CD4-positive, alpha-beta T cell treated with Interleukin-10 for 1 hour (primary cell): ENCODE results near the gene C8A.

ENCODE experiments used
- DNase-seq: peaks from one replicate; pipeline ENCODE4 v3.0.0-alpha.2; 2020

Gene C8A

GRCh38 chr1:56929492-56929891 lies 74.9 kb downstream of the C8A start:
- DNase-seq = no peak

- no peak for DNase-seq
These were observed 76.6 kb downstream of the C8A start for GRCh38 chr1:56931211-56931610.

GRCh38 chr1:56931686-56932085 lies 77.1 kb downstream of the C8A start:
- DNase-seq = no peak

- DNase-seq = no peak
These were observed 78.6 kb downstream of the C8A start for GRCh38 chr1:56933161-56933560.

GRCh38 chr1:56933606-56934005 lies 79.0 kb downstream of the C8A start:
- DNase-seq = no peak

- DNase-seq = no peak
These were observed 79.9 kb downstream of the C8A start for GRCh38 chr1:56934430-56935060.

- DNase-seq = no peak
These were observed 84.0 kb downstream of the C8A start for GRCh38 chr1:56938646-56939045.

GRCh38 chr1:56939209-56939608 lies 84.6 kb downstream of the C8A start:
- no peak for DNase-seq

- no peak for DNase-seq
These were observed 85.4 kb downstream of the C8A start for GRCh38 chr1:56940039-56940438.

GRCh38 chr1:56948403-56949023 lies 93.9 kb downstream of the C8A start:
- DNase-seq = no peak

GRCh38 chr1:56952501-56952900 lies 97.9 kb downstream of the C8A start:
- DNase-seq = no peak

- DNase-seq = no peak
These were observed 98.8 kb downstream of the C8A start for GRCh38 chr1:56953386-56953785.

GRCh38 chr1:56954664-56955063 lies 100.1 kb downstream of the C8A start:
- no peak for DNase-seq

GRCh38 chr1:56957931-56958330 lies 103.3 kb downstream of the C8A start:
- no peak for DNase-seq

GRCh38 chr1:56958526-56958925 lies 103.9 kb downstream of the C8A start:
- no peak for DNase-seq

- DNase-seq = no peak
These were observed 106.8 kb downstream of the C8A start for GRCh38 chr1:56961426-56961825.

GRCh38 chr1:56963667-56964066 lies 109.1 kb downstream of the C8A start:
- DNase-seq = no peak

- DNase-seq = no peak
These were observed 109.9 kb downstream of the C8A start for GRCh38 chr1:56964349-56965017.

GRCh38 chr1:56965191-56965590 lies 110.6 kb downstream of the C8A start:
- no peak for DNase-seq

- no peak for DNase-seq
These were observed 111.5 kb downstream of the C8A start, which contains the start of gene C8B for GRCh38 chr1:56965916-56966697. C8B (minus strand) TSS chr1:56966015; CDS start chr1:56965948, 67 bp downstream.

- no peak for DNase-seq
These were observed 112.1 kb downstream of the C8A start for GRCh38 chr1:56966698-56966999.

GRCh38 chr1:56967355-56967754 lies 112.8 kb downstream of the C8A start:
- no peak for DNase-seq
